Loucy (cell line): ENCODE results near the gene NCF4.

Source experiments
- EZH2phosphoT487 ChIP-seq: fragments of 200-600 bp; IDR thresholded peaks from 2 replicates; pipeline ENCODE4 v1.6.1; 2018; ENCODE audit warnings: antibody characterized with exemption, mild to moderate bottlenecking, moderate library complexity, borderline replicate concordance
- TF ChIP-seq, protein P1 (sequence below): fragments of 200-600 bp; sonication (generic); conservative IDR thresholded peaks from 2 replicates; pipeline ENCODE4 v1.5.1; 2014; ENCODE audit warnings: mild to moderate bottlenecking, antibody characterized with exemption, low read length

DNA sequence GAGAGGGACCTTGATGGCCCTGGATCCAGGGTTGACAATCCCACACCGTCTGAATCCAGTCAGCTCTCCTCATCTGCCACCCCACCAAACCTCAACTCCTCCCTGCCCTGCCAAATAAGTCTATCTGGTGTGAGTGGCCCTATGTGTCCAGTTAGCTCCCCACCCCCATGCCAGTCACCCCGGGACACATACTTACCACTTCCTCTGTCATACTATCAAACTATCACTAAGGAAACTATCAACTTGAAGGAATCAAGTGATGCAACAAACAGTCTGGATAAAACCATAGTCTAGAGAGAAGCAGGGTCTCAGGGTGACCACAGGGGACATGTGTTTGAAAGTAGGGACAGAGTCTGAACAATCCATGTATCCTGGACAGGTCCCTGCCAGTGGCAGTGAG is 39.4 kb downstream of the NCF4 start:
- TF ChIP-seq, protein P1, sequence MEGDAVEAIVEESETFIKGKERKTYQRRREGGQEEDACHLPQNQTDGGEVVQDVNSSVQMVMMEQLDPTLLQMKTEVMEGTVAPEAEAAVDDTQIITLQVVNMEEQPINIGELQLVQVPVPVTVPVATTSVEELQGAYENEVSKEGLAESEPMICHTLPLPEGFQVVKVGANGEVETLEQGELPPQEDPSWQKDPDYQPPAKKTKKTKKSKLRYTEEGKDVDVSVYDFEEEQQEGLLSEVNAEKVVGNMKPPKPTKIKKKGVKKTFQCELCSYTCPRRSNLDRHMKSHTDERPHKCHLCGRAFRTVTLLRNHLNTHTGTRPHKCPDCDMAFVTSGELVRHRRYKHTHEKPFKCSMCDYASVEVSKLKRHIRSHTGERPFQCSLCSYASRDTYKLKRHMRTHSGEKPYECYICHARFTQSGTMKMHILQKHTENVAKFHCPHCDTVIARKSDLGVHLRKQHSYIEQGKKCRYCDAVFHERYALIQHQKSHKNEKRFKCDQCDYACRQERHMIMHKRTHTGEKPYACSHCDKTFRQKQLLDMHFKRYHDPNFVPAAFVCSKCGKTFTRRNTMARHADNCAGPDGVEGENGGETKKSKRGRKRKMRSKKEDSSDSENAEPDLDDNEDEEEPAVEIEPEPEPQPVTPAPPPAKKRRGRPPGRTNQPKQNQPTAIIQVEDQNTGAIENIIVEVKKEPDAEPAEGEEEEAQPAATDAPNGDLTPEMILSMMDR: no peak
- TF ChIP-seq EZH2phosphoT487: no peak
